HG03571 (cell line): ENCODE results near the gene TMBIM1.
A peak's percentile ranks its signal among the peaks of the same experiment; 100 is the strongest.
"Not testable (repeated sequence)": the region's sequence is repeated elsewhere in the genome, so short reads cannot be mapped to it uniquely, and the experiment has no call there.

Source experiments
- ATAC-seq: cut with Tn5 transposase; IDR thresholded peaks from one replicate; pipeline ENCODE4 v1.9.1; 2021; ENCODE audit not compliant: unreplicated experiment

The TMBIM1 gene

DNA sequence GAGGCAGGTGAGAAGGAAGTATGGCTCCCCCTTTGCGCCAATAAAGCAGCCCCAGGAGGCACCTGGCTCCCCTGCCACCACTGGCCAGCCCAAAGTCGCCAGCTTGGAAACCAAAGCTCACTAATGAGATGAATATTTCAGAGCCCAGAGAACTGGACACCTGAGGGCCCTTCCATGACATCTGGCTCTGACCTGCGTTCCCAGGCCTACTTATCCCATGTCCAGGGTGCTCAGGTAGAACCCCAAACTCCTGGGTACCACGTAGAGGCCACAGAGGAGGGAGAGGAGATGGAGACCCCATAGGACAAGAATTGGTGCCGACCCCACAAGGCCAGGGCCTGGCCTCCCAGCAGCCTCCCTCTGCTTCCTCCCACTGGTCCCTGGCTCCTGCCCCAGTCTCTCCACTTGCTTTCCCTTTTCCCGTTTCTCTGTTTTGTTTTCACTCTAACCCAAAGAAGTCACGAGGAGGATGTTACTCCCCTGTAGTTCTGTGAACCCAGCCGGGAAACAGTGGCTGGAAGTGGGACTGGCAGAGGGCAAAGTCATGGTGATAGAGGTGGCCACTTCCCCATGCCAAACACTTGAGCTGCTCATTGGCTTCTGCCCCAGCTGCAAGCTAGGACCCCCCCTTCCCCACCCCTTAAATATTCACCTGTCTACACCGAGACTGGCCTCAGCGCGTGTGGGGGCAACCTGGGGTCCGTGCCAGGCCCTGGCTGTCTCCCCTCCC, 820 bp downstream of the TMBIM1 start:
- ATAC-seq: no peak

DNA sequence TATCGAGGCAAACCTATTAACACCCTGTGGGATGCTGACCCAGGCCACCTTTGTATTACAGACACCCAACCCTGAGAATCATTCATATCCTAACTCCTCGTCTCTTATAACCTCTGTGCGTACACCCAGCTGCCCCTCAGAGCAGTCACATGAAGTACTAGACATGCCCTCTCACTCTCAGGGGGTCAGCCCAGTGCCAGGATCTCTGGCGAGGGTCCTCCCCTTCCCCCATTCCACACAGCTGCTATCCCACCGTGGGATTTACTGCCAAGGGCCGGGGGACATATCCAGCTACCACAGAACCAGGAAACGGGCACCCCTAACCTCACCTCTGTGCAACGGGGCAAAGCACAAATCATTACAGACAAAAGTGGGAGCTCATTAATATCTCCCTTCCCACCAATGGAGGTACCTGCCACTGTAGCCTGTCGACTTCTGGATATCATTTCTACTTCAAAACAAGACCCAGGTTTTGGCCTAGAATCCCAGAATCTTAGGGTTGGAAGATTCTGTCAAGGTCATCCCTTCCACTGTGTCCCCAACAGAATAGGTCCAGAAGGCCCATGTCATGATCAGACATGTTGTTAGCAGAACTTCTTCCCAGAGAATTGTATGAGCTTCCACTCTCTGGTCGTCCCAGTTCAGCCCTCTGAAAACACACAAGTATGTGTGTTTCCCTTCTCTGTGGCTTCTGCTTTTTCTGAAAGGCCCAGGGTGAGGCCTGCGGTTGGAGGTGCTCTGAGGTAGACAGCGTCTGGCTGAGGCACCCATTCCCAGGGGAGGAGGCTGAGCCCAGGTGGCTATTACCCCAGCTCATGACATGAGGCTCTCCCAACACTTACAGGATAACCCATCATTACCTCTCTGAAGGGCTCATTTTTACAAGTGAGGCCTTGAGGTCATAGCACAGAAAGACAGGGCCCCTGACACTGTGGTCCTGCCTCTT, 1.7 kb downstream of the TMBIM1 start:
- ATAC-seq: peak; percentile 54

DNA sequence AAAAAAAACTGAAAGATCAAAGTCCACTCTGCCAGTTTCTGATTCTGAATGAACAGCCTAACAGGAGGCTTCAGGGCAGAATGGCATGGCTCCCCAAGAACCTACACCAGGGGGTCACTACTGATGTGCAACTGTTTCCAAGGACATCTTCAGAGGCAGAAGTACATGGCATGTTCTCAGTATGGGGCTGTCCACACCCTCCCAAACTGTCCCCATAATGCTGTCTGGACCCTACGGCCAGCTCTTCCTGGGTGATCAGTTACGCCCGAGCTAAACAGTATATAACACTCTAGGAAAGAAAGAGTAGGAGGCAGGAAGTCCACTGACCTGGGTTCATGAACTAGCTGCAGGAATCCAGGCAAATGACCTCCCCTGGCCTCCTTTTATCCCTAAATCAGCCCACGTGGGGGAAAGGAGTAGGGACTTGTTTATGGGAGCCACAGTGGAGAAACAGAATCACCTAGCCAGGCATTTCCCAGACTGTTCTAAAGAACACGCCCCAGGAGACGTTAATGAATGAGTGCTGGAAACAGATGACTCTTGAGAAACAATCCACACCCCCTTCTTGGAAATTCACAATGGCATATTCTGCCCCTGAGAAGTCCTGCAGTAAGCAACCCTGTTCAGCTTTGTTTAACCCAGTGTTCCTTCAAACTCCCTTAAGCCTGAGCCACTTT, 2.5 kb downstream of the TMBIM1 start:
- no peak for ATAC-seq

DNA sequence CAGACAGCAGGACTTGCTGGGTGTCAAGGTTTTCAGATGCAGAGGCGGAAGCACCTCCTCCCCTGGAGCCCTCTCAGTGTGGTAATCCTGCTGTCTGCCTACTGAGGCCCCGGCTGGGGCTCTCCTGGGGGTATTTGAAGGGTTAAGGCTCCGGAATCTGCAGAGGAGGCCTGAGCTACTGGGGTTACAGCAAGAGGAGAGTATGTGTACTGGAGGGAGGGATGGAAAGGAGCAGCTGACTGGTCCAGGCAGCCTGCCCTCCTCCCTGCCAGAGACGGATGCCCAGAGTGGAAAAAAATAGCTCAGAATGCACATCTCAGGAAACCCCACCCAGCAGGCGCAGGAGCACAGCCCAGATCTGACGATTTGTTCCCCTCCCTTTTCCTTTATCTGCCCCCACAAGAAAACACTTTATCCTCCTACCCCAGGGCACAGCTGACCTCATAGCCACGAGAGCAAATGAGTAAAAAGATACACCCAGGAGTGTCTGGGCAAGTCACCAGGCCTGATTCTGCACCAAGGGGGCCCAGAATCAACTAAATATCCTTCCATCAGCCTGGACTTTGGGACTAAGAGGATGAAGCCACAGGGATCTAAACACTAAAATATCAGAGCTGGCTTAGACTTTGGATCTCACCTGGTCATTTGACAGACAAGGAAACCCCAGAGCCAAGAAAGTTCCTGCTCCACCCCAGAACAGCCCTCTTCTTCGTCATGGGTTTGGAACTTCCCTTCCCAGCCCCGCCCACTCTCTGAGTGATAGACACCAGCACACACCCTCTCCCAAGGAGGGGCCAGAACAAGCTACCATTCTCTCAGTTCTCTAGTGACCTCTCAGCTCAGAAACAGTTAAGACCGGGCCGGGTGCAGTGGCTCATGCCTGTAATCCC, 5.5 kb downstream of the TMBIM1 start:
- ATAC-seq: peak; percentile 63

DNA sequence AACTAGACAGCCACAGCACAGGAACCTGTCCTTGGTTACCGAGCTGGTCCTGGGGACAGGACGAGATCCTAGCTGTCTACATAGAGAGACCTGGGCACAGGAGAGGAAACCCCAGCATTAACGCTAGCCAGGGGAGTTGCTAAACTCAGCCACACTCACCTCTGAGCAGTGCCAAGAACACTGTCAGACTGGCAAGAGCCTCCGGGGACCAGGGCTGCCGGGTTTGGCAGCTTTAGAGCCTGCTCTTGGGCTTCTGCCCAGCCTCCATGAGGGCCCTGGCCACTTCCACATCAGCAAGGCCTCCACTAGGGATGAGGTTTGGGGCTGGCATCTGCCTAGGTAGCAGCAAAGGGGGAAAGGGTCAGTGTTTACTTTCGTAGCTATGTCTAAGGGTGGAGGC, 6.7 kb downstream of the TMBIM1 start:
- no peak for ATAC-seq

DNA sequence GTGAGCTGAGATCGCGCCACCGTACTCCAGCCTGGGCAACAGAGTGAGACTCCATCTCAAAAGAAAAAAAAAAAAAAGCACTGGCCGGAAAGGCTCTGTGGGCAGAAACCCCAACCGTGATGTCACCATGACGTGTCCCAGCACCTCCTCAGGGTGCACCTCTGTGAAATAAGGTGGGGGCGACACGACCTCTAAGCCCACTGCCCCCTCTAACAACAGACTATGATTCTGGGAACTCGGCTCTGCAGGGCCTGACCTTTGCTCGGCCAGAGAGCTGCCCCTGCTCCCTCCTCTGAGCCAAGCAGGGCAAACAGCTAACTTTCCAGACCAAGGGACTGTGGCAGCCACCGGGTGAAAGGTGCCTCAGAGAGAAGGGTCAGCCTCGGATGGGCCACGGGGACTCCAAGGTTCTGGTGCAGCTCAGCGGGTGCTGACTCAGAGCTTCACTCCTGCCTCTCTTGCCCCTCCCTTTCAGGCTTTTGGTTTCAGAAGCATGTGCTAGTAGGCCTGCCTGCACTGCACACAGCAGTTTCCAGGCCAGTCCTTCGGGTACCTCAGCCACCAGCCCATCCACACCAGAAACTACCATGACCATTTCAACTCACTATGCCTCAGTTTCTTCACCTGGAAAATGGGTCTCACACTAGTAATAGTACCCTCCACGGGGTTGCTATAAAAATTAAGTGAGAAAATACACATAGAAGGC, 8.0 kb downstream of the TMBIM1 start:
- no peak for ATAC-seq

DNA sequence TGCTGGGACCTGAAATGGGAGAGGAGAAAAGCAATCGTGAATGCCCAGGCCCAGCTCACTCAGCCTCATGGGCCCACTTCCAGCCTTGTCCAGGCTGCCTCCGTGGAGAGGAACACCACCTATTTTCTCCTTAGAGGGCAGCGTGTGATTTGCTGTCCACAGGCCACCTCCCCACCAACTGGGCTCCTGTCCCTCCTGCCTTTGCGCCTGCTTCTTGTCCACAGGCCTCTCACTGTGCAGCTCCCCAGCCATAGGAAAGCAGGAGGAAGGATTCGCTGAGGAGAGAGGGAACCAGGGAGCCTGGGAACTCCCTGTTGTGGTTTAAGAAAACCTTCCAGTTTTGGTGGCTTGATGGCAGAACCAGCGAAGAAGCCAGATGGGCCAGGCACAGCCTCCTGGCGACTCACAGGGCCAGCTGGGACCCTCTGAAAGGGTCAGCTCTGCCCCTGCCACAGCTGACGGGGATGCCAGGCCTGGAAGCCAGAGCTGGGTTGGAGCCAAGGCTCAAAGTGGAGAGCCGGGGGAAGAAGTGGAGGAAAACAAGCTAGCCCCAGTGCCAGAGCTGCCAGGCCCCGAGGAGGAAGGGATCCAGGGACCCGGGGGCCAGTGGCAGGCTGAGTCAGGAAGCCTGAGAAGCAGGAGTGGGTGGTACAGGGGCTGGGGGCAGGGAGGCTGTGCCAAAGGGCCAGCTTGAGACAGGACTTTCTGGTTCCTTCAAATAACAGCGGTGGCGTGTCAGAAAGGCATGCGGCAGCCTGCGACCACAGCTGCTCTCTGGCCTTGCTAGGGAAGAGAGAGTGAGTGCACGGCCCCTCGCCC, 9.9 kb downstream of the TMBIM1 start:
- ATAC-seq: no peak

DNA sequence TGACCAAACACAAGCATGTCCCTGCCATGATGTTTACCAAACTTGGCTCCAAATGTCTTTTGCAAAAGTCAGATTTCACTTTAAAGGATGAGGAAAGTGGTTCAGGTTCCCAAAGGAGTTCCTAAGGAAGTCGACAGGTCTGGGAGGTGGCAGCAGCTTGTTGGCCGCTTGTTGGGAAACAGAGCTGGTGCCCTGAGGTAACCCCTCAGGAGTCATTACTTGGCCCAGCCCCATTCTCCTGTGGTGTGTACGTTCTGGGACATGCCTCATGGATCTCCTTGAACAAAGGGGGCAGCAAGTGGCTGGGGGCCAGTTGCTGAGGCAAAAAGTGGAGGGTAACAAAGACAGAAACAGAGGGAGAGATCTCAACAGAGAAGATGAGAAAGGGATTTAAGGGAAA, 10.9 kb downstream of the TMBIM1 start:
- ATAC-seq: no peak

DNA sequence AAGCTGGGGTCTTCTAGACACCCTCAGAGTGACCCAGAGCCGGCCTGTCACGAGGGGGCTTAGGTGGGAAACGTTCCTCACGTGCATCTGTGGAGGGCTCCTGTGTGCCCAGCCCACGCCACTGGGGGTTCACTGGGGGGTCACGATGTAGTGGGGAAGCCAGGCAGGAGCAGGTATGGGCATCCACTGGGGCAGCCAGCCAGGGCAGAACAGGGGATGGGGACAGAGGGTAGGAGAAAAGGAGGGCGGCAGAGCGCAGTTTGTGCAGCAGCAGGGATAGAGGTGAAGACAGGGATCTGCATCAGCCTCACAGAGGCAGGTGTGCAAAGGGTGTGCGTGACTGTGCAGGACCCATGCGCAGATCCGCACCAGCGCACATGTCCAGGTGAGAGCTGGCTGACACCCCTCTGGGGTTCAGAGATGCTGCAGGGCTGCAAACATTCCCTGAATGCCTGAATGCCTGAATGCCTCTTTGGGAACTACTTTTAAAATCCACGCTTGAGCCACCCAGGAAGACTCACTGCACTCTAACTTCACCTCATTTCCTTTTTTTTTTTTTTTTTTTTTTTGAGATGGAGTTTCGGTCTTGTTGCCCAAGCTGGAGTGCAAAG, 11.9 kb downstream of the TMBIM1 start:
- no peak for ATAC-seq

DNA sequence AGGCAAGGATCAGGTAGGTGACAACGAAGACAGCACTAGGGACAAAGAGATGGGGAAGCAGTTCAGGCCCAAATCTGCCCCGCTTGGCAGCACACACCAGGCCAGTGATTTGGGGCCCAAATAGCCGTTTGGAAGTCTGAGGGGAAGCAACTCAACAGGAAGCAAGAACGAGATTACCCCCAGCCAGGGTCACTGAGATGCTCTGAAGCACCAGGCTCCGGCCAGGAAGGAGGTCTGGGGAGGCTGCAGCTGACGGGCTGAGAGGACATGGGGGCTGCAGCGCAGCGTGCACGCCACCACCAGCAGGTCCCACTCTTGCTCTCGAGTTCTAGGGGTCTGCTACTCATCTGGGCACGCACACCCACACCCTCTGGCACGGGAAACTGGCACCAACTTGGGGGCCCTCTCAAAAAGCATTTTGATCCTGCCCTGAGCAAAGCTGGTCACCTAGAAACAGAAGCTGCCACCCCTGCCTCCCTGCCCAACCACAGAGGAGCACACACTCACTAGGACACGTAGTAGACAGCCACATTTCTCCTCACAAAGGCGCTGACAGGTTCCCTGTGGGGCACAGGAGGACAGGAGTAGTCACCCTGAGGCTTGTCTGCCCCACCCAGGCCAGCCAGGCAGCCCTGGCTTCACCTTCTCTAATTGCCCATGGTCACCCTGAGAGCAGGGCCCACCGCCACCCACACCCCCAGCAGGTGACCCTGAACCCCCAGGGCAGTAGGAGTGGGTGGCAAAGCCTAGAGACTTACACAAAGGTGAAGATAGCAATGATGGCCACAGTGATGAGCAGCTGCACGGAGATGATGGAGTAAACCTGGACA, 13.6 kb downstream of the TMBIM1 start:
- ATAC-seq: no peak

DNA sequence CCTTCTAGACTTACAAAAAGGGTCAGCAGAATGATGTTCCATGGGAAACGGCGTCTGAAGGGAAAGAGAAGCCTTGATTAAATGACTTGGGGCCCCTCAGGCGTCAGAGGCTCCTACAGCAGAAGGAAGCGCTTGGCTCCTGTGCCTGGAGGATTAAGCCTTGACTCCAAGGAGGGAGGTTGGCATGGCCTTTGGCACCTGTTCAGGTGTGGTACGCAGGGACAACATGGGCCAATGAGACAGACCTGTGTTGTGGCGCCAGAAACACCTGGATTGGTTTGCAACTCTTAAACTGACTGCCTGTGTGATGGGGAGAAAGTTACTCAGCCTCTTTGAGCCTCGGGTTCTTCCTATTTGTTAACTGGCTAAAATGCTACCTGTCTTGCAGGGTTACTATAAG, 14.4 kb downstream of the TMBIM1 start:
- no peak for ATAC-seq

DNA sequence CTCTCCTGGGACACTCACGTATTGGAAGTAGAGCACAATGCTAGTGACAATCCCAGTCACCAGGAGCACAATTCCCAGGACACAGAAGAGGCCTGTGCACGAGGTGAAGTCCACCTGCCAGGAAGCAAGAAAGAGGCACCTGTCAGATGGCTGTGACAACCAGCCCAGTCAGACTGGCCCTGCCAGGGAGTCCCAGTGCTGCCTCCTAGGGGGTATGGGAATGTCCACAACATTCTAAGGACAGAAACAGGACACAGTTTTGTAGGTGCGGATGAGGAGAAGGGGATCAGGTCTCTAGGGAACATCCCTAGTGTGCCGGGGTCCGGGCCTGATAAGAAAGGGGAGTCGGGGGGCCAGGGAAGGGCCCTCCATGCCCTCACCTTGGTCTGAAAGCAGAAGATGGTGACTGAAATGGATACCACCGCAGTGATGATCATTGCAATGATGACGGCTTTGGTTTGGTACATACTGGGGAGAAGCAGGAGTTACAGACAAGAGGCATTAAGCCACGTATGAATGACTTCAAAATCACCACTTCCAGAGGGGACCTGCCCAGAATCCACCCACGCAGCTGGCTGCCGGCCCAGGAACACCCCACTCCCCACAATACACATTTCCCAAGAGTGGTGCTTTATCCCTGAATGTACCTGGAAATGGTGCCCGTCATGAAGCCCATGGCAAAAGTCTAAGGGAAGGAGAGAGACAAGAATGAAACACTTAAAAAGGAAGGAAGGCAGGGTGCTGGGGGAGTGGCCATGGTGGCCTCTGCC, 15.1 kb downstream of the TMBIM1 start:
- ATAC-seq: no peak

DNA sequence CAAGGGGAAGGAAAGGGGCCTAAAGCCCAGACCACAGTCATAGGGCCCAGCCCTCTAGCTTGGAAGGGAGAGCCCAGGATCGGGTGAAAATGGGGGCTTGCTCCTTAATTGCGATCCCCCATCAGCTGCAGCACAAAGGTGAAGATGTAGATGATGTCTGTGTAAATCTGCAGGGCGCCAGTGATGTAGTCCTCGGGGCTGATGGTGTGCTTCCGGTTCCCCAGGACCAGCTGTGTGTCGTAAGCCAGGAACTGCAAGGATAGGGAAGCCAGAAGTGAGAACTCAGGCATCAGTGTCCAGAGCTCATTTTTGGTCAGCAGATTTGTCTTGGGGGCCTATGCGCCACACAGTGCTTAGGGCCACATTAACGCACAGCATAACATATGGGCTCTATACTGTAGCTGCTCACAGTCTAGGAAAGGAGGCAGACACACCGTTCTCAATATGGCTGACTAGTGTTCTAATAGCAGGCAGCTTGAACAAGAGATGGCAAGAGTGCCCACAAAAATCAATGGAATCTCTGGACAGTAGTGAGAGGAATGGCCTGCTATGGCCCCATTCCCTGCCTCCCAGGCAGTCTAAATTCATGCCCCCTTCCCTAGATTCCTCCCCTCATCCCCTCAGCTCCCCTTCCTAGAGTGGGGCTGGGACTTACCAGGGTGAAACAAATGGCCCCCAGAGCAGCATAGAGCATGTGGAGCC, 16.8 kb downstream of the TMBIM1 start:
- no peak for ATAC-seq

DNA sequence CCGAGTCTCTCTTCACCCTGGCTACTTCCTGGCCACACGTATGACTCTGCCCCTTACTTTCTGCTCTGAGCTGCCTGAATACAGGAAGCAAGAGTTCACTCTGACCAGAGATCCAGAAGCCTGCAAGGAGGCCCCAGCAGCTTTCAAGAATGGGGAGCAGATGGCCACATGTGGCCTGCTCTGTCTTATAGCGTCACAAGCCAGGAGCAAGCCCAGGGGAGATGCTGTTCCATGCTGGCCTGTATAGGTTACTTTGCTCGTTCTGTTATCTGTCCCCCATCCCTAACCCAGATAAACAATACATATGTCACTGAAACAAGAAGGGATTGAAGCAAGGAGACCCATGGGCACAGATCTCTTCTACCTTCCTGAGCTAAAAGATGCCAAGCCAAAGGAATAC, 17.7 kb downstream of the TMBIM1 start:
- no peak for ATAC-seq

DNA sequence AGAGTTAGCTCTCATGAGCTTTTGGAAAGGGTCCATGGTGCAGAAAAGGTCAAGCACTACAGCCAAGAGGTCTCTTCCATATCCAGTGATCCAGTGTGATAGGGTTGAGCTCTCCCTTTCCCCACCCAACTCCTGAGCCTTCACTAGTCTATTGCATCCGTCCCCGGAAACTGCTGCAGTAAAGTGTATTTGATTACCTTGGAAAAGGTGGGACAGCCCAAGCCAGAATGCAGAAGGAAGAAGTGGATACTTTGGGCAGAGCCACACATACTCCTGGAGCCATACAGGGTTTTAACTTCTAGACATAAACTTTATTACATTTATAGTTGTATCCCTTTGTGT, 18.4 kb downstream of the TMBIM1 start:
- no peak for ATAC-seq

DNA sequence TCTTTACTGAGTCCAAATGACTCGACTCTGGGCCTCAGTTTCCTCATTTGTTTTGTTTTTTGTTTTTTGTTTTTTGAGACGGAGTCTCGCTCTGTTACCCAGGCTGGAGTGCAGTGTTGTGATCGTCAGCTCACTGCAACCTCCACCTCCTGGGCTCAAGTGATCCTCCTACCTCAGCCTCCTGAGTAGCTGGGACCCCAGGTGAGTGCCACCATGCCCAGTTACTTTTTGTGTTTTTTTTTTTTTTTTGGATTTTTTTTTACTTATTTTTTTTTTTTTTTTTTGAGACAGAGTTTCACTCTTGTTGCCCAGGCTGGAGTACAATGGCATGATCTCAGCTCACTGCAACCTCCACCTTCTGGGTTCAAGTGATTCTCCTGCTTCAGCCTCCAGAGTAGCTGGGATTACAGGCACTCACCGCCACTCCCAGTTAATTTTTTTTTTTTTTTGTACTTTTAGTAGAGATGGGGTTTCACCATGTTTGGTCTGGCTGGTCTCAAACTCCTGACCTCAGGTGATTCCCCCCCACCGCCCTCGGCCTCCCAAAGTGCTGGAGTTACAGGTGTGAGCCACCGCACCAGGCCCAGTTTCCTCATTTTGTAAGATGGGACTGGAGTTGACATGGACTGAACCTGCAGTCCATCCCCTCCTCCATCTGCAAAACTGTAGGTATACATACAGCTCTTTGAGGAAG, 18.9 kb downstream of the TMBIM1 start:
- not testable (repeated sequence) for ATAC-seq
